ENCODE results near the gene STK11. TPM values are rescaled to one million over a fixed set of nuclear protein-coding genes. Genes with fewer than 3 reads are reported as not detected.

STK11 gene
- total RNA-seq, 1 experiment from 2014 or later = 19.8 TPM

DNA sequence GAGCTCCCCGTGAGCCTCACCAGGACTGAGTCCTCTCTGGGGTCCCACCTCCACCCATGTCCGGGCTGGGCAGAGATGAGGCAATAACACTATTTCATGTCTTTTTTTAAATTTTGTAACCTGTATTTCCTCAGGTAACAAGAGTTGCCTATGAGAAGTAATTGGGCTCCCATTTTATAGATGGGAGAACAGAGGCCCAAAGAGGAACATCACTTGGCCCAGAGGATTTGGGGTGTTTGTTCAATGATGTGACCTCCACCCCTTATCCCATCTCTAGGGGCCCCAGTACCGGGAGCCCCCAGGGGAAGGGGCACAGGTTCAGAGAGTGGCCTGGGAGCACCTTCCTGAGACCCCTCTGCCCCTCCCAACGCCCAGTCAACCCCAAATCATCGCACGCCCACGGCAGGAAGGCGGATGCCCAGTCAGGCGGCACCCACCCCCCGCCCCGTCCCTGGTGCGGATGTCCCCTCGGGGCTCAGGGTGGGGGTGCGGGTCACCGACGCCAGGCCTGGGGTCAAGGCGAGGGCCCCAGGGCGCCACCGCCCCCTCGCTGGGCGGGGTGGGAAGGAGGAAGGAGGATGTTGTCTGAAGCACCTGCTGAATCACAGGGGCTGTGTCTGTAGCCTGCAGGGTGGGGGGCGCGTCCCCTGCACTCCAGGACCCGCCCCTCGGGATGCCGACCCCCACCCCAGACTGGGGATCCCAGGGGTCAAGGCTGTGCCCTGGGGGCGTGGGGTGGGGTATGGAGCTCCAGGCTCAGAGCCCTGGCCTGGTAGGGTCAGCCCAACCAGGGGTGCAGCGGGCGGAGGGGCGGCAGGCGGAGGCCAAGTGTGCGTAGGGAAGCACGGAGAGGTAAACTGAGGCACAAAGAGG, 54.5 kb downstream of the STK11 start:
- peak; percentile 53 for DNase-seq (ENCODE audit: low read depth)

DNA sequence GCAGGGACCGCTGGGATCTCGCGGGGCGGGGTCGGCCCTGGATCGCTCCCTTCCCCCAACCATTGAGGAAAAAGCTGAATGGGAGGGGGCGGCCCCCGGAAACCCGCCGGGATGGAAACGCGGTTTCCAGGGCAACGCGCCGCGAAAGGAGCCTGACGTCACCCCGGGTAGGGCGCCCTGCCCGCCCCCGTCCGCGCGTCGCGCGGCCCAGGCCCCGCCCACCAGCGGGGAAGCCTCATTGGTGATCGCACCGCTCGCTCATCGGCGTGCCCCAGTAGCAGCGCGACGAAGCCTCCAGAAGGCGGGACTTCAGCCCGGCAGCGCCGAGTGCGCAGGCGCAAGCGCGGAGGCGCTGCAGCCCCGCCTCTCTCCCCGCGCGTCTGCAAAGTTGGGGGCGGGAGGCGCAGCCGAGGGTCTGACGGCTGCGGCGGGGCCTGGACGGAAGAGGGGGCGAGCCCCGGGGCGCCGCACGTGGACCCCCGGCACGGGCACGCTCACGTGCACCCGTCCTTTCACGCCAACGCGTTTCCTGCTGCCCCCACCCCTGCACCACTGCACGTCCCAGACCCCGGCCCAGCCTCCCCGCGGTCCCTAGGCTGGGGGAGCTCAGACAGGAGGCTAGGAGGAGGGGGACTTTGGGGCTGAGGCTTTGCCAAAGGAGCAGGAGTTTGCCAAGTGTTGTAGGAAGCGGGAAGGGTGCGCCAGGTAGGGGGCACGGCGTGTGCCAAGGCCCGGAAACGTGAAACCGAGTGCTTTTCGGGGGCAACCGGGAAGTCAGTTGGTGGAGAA, 55.4 kb downstream of the STK11 start:
- peak; percentile 92 for DNase-seq (ENCODE audit: low read depth)

DNA sequence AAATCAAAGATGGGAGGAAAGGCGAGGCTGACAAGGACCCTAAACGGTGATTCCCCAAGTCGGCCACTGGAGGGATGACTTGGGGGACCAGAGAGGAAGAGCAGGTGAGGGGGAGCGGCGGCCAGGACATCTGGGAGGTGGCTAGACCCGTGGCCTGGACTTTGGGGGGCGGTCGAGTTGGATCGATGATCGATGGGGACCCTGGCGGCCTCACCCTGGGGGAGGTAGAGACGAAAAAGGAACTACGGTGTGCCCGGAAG, 55.9 kb downstream of the STK11 start:
- no peak for DNase-seq (ENCODE audit: low read depth)

DNA sequence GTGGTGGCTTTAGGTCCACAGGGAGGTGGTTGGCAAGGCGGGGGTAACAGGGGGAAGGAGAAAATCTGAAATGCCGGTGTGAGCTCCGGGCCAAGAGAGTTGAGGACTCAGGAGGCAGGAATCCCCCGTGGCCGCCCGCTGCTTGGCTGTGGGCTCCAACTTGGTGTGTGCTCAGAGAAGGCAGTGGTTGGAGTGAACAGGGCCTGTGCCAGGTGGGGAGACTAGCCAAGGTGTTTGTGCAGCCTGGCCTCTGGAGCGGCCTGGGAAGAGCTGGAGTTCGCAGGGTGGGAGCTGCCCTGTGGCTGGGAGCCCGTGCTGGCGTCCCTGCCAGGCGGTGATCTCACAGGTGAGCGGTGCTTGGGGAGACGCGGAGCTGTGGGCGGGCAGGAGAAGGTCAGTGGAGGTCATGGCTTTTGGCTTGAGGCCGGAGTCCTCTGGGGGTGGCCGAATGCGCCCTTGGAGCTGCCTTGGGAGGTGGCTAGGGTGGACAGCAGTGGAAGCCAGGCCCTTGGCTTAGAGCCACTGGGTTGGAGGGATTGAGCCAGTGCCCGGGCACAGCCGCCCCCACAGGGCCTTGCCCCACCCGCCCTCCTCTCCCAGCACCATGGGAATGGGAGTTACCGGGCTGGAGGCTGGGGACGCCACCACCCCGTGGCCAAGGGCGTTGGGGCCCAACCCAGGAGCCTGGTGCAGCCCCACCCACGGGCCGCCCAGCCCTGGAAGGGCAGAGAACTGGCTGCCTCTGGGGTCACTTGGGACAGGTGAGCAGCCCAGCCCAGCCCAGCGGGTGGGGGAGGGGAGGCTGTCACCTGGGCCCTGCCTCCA, 56.4 kb downstream of the STK11 start:
- peak; percentile 60 for DNase-seq (ENCODE audit: low read depth)

DNA sequence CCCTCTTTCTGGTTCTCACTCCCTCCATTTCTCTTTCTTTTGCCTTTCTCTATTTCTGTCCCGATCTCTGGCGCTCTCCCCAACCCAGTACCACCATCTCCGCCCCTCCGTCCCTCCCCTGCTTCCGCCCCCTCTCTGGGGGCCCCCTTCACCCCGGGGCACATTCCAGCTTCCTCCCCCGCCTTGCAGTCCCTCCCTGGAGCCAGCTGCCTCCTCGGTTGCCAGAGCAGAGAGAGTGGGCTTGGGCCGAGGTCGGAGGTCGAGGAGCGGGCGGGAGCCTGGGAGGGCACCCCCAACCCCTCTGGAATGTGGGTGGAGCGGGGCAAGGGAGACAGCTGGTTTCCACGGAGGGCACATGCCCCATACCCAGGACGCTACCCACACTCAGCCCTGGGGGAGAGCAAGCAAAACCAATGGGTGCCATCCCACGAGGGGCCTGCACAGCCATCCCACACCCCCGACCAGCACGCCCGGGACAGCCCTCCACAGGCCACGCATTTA, 57.1 kb downstream of the STK11 start:
- DNase-seq (ENCODE audit: low read depth) = peak; percentile 63

DNA sequence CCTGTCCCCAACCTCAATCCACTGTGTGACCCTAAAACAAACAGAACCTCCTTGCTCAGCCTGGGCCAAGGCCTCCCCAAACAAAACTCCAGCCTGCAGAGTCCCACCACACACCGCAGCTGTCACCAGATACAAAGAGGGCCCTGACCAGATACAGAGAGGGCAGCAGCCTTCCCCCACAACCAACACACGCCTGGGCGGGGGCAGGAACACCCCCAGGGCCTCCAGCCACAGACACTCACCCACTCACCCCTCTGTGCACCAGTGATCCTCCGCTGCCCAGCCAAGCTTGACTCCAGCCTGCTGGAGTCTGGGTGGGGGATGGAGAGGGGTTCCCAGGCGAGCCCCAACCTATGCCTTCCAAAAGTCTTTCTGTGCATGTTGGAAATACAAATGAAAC, 57.6 kb downstream of the STK11 start:
- DNase-seq (ENCODE audit: low read depth) = peak; percentile 55

DNA sequence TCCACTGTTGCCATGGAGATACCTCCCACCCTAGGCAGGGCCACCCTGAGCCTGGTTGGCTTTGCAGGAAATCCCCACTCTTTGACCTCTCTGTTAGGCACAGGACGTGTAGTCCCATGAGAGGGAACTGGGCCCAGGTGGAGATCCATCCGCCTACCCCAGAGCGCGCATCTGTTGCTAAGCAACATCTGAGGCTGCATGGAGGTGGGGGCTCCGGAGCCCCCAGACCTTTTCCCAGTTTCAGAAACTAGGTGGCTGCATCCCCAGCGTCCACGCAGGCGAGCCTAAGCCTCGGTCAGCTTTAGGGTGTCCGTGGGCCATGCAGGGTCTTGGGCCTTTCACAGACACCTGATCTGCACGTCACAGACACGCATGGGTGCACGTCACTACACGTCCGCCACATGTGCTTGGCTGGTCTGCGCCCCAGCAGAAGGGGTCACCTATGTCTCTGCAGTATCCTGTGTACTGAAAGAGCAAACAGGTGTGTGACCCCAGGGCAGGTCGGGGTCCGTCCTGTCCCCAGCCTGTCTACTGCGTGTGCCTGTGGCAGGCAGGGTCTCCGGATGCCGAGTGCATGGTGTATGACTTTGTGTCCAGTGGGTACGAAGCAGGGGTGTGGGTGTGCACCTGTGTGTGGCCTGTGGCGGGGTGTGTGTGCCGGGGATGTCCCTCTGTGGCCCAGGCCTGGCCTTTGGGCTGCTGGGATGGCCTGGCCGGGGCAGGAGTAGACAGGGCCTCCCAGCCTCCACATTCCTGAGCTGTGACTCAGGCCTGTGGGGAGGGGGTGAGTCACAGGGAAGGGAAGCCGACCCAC, 59.4 kb downstream of the STK11 start:
- DNase-seq (ENCODE audit: low read depth) = peak; percentile 97

DNA sequence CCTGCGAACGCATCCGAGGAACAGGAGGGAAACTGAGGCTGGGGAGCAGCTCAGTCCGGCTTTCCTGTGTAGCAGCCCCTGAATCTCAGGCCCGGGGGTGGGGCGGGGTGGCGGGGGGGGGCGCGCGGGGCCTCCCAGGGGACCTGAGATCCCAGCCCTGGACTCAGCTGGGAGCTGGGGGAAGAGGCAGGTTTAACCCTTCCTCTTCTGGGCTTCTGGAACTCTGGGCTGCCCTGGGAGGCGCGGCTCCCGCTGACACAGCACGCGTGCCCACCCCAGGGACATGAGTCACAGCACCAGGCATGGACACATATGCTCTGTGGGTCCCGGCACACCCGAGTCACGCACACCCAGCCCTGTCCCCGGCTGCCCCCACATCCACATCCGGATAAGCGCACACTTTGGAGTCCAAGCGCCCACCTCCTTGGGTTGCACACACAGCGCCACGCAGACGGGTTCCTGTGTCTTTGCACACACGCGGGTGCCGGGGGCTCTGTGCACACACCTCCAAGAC, 60.1 kb downstream of the STK11 start:
- DNase-seq (ENCODE audit: low read depth) = peak; percentile 99

DNA sequence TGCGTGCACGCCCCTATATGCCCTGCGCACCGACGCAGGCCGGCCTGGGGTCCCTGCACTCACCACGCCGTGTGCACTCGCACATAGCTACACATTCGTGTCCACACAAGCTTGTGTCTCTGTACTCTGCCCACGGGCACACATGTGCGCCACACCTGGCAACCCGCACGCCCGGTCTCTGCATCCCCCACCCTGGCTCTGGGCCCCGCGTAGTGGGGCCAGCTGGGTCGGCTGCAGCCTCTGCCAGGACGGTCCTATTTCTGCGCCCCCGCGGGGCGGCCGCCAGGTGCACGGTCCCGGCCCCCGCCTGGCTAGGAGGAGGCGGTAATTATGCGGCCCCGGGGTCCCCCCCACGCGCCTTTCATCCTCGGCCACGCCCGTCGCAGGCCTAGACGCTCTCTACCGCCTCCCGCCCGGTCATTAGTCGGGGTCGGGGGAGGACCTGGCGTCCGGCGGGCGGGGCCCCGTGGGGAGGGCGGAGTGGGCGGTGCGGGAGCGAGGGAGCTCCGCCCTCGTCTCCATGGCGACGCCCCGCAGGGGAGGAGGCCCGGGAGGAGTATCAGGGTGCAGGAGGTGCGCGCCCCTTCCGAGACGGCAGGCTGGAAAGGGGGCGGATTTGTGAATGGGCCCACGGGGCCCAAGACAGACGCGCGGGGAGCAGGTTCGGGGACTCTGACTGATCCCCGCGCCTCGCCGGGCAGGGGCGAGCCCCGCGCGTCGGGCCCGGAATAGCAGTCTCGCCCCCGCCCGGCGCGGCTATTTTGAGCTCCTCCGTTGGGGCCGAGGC, 60.7 kb downstream of the STK11 start:
- peak; percentile 96 for DNase-seq (ENCODE audit: low read depth)

DNA sequence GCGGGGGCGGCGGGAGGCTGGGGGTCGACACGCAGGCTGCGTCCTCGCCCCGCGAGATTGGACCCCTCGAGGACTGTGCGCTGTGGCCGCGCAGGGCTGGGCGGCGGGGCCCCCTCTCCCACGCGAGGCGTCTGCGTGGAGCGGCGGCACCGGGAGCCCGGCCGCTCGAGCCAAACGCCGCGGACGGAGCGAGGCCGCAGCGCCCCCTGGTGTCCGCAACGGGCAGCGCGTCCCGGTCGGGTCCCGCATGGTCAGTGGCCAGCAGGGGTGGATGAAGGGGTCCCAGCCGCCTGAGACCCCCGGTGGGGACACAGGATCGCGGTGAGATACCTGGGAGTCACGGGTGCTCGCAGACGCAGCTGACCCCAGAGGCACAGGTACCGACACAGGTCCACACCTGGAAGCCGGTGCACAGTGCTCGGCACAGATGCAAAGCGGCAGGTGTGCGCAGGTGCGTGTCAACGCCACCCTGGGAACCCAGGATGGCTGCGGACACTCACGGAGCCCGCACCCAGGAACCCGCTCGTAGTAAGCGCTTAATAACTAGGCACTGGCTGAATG, 61.4 kb downstream of the STK11 start:
- DNase-seq (ENCODE audit: low read depth) = peak; percentile 58

DNA sequence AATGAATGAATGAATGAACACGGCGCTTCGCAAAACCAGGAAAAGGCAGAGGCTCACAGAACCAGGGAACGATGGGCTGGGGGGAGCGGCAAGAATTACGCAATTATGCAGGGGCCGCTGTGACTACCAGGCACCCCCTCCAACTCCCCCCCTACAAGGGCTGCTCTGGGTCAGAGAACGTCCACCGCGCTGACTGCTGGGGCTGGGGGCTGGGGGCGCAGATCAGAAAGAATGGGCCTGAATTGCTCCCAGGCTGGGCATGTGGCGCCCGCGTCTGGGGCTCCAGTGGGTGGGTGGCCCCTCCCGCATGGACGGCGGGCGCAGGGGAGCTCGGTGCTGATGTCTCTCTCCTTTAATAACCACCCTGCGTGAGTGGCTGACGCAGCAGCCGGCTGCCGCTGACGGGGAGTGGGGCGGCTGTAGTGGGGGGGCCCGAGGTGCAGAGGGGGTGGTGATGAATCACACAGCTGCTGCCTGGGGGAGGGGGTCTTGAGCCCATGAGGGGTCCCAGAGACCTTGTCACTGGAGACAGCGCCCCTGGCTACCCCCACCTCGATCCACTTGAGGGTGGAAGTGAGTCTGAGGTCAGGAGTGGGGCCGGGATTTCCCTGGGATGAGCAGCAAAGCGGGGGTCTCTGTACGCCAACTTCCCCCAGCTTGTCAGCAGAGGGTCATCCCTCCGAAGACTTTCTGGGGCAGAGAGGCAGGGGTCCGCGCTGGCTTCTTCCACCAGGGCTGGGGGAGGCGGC, 62.1 kb downstream of the STK11 start:
- no peak for DNase-seq (ENCODE audit: low read depth)

DNA sequence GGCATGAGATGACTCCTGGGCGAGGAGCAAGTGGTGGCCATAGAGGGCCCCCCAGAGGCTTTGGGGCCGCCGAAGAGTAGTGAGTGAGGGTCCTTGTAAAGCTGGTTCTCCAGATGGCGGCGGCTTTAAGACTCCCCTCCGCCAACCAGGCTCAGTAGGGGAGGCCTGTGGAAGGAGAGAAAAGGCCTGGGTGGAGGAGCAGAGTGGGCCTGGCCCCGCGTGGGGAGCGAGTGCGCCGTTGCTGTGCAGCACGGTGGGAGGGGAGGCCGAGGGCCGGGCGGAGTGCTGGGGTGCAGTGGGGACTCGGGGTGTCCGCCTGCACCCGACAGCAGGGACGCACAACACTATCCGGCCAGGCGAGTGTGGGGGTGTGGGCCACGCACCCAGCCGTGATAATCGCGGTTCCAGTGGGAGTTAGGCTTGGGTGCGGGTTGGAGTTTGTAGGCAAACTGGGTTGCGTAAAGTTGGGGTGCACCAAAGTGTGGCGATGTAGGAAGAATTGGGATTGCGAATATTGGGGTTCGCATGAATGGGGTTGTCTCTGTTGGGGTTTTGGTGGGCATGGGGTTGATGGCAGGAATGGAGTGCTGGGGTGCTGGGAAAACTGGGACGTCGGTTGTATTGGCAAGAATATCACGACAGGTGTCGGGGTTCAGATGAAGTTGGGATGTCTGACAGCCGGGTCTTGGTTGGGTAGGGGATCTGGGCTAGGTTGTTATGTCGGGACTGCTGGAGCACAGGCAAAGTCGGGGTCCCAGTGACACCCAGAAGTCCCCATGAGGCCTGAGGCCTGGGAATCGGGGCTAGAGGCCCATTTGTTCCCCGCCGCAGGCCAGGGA, 62.9 kb downstream of the STK11 start:
- no peak for DNase-seq (ENCODE audit: low read depth)

DNA sequence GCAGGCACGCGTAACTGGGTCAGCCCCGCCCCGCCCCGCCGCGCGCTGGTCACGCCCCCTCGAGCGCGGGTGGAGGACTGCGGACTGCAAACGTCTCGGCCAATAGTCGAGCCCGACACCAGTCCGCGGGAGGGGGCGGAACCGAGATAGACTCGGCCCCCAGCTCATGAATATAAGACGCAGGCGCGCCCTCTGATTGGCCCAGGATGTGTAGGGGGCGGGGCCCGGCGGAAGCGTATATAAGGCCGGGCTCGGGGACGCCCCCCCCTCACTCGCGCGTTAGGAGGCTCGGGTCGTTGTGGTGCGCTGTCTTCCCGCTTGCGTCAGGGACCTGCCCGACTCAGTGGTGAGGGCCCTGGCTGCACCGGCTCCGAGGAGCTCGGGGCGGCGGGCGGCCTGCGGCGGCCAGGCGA, 63.5 kb downstream of the STK11 start, which contains the start of gene CIRBP:
CIRBP (plus strand) TSS at position 268 of the 413 bp plus-strand sequence. CDS start 1,602 bp downstream, outside the sequence.
- DNase-seq (ENCODE audit: low read depth) = peak; percentile 98

DNA sequence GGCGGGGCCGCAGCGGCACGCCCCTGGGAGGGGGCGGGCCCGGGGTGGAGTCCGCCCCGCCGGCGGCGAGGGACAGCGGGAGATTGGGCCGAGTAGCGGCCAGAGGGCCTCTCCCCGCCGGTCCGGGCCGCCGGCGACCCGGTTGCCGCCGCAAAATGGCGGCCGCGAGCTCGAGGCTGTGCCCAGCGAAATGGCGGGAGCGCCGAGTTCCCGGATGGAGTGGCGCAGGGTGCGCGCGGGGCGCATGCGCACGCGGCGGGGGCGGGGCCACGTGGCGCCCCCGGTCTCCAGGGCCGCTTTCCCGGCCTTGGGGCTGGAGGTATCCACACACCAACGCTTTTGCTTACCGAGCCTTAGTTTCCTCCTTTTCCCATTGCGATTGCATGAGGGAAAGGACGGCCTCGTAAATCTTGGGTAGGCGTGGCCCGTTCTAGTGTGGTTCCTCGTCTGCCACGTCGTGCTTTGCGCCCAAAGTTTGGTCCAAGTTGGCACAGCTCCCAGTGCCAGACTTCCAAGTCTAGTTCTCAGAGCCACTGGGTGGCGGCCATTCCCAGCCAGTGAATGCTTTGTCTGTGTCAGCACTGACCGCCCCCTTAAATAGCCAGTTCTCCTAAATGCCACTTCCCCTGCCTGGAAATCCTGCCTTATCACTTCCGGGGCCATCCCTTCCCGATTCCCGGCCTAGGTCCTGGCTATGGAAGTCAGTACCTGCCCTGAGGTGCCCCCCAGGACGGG, 64.1 kb downstream of the STK11 start:
- DNase-seq (ENCODE audit: low read depth) = peak; percentile 92

DNA sequence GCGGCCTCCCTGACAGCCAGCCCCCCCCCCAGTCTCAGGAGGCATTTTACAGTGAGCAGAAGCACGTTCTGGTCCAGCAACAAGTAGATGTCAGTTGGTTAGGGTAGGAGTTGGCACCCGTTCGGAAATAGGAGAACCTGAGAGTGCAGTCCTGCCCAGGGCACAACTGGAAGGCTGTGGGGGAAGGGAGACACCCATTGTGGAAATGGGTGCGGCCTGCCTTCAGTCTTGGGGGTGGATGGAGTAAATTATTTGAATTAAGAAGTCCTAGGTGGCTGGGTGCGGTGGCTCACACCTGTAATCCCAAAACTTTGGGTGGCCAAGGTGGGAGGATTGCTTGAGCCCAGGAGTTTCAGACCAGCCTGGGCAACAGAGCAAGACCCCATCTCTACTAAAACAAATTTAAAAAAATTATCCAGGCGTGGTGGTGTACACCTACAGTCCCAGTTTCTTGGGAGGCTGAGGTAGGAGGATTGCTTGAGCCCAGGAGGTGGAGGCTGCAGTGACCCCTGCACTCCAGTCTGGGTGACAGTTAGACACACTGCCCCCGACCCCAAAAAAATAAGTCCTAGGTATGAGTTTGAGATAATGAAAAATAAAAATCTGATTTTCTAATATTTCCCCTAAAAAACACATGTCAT, 64.8 kb downstream of the STK11 start:
- no peak for DNase-seq (ENCODE audit: low read depth)

DNA sequence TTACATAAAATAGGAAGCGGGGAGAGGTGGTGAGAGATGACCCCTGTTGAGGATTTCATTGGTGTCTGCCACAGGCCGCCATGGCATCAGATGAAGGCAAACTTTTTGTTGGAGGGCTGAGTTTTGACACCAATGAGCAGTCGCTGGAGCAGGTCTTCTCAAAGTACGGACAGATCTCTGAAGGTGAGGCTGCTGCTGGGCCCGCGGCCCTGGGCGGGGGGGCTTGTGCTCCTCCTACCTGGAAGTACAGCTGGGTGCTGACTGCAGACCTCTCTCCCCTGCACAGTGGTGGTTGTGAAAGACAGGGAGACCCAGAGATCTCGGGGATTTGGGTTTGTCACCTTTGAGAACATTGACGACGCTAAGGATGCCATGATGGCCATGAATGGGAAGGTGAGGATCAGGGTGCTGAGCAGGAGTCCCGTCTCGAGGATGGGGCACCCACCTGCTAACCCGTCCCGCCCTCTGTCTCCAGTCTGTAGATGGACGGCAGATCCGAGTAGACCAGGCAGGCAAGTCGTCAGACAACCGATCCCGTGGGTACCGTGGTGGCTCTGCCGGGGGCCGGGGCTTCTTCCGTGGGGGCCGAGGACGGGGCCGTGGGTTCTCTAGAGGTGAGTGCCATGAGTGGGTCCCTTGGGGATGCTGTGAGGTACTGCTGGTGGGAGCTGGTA, 65.4 kb downstream of the STK11 start:
- DNase-seq (ENCODE audit: low read depth) = no peak
